K562 (cell line): Measurements from ENCODE around the gene AFAP1. TPM values are rescaled to one million over a fixed set of nuclear protein-coding genes. Genes with fewer than 3 reads are reported as not detected.

ENCODE experiments used
- ATAC-seq: fragments of 200-7000 bp; cut with Tn5 transposase; 3 replicates; pipeline ENCODE4 v1.9.1; 2020; ENCODE audit warnings: moderate library complexity
- BruUV-seq: library from RNA; stranded (reverse); fragments of 400-500 nt; replicated peaks from 2 replicates; lab custom pipeline; 2021; lab: Mats Ljungman, UMichigan
- CTCF ChIA-PET: fragments of 300-600 bp; formaldehyde crosslinking; extraction: SDS; loops from one replicate; lab custom pipeline; 2021; ENCODE audit warnings: low intra/inter-chr PET ratio; lab: Yijun Ruan, JAX
- POLR2A ChIA-PET: fragments of 300-600, 350-650 bp; sonication (Branson Sonifier 250); formaldehyde crosslinking; extraction: SDS; loops from one replicate; lab custom pipeline; 2021; ENCODE audit warnings: antibody characterized with exemption, inconsistent platforms; lab: Yijun Ruan, JAX
- DNase-seq, 4 experiments: peaks; one replicate each; pipeline versions ENCODE4 v3.0.0 to v3.0.0-alpha.2; 2011 to 2018; ENCODE audit warnings: low spot score in 3 of 4, mixed read lengths in 3 of 4; ENCODE audit errors: extremely low read depth in 1 of 4
- FAIRE-seq: peaks from 2 replicates; lab custom pipeline; 2011; peaks lifted over from hg19 to GRCh38; lab: Jason Lieb, UNC
- H2AFZ ChIP-seq: 2 replicates; pipeline ENCODE4 v1.6.0; 2011; ENCODE audit warnings: low read depth, low read length, control low read depth, inconsistent platforms
- H3K27ac ChIP-seq: fragments of 200-600 bp; 3 replicates; pipeline ENCODE4 v1.8.0; 2011; ENCODE audit warnings: low read depth, mild to moderate bottlenecking, control low read depth, inconsistent platforms, low read length, moderate library complexity, mixed read lengths; ENCODE audit errors: extremely low read depth
- H3K27me3 ChIP-seq, 2 experiments: fragments of 300-600 bp in 1 of 2; 2 replicates in 1 of 2; 3 replicates in 1 of 2; pipeline versions ENCODE4 v1.6.0 to v1.8.0; 2011; ENCODE audit warnings: inconsistent platforms in 2 of 2, low read length in 2 of 2, mild to moderate bottlenecking in 1 of 2, mixed read lengths in 1 of 2, moderate library complexity in 1 of 2; ENCODE audit not compliant: control insufficient read depth in 2 of 2, insufficient read depth in 2 of 2
- H3K36me3 ChIP-seq: fragments of 300-600 bp; 3 replicates; pipeline ENCODE4 v1.8.0; 2011; ENCODE audit warnings: mild to moderate bottlenecking, low read length, inconsistent platforms; ENCODE audit not compliant: control insufficient read depth, insufficient read depth
- H3K4me1 ChIP-seq, 2 experiments: fragments of 200-600 bp in 1 of 2; replicated peaks in 1 of 2; 2 replicates in 1 of 2; 3 replicates in 1 of 2; pipeline versions ENCODE4 v1.5.1 to v1.8.0; 2011; ENCODE audit warnings: inconsistent platforms in 2 of 2, low read length in 2 of 2, mild to moderate bottlenecking in 1 of 2, mixed read lengths in 1 of 2, moderate library complexity in 1 of 2; ENCODE audit not compliant: control insufficient read depth in 2 of 2, insufficient read depth in 2 of 2
- H3K4me2 ChIP-seq: 2 replicates; pipeline ENCODE4 v1.6.1; 2011; ENCODE audit warnings: low read length, control low read depth, inconsistent platforms, mixed read lengths; ENCODE audit not compliant: insufficient read depth
- H3K4me3 ChIP-seq: fragments of 200-600 bp; sonication (generic), shearing (Covaris generic); 2 replicates; pipeline ENCODE4 v1.5.1; 2016; ENCODE audit warnings: control low read depth, inconsistent platforms
- H3K79me2 ChIP-seq: fragments of 200-600 bp; 3 replicates; pipeline ENCODE4 v1.8.0; 2011; ENCODE audit warnings: low read length, inconsistent platforms; ENCODE audit not compliant: control insufficient read depth, insufficient read depth
- H3K9ac ChIP-seq, 2 experiments: 2 replicates each; pipeline versions ENCODE4 v1.6.0 to v1.6.1; 2011; ENCODE audit warnings: low read depth in 2 of 2, low read length in 2 of 2, control low read depth in 1 of 2, inconsistent platforms in 1 of 2, mild to moderate bottlenecking in 1 of 2, mixed read lengths in 1 of 2; ENCODE audit not compliant: insufficient read depth in 1 of 2
- H3K9me1 ChIP-seq: one replicate; pipeline ENCODE4 v1.6.0; 2011; ENCODE audit warnings: inconsistent platforms, mild to moderate bottlenecking, low read length, moderate library complexity; ENCODE audit not compliant: control insufficient read depth, insufficient read depth
- H3K9me3 ChIP-seq: replicated peaks from 2 replicates; pipeline ENCODE4 v1.5.1; 2011; ENCODE audit warnings: low read depth, low read length, inconsistent platforms; ENCODE audit not compliant: control insufficient read depth, insufficient read depth
- H4K20me1 ChIP-seq: replicated peaks from 2 replicates; pipeline ENCODE4 v1.6.1; 2011; ENCODE audit warnings: low read length, inconsistent platforms, mixed read lengths; ENCODE audit not compliant: control insufficient read depth, insufficient read depth
- BRD4 ChIP-seq: fragments of 200-600 bp; sonication (generic); IDR thresholded peaks from 2 replicates; pipeline ENCODE4 v1.6.1; 2017; ENCODE audit warnings: inconsistent platforms
- CBFA2T2 ChIP-seq: fragments of 450-650 bp; conservative IDR thresholded peaks from 2 replicates; pipeline ENCODE4 v1.6.1; 2017; ENCODE audit warnings: mild to moderate bottlenecking
- NR4A1 ChIP-seq, 2 experiments: fragments of 250-450 bp in 1 of 2; fragments of 450-650 bp in 1 of 2; sonication (Bioruptor Pico) in 1 of 2; IDR thresholded peaks; 2 replicates each; pipeline versions ENCODE4 v1.4.0 to v1.6.1; 2016 to 2020; ENCODE audit warnings: mild to moderate bottlenecking in 2 of 2, missing compliant biosample characterization in 1 of 2, missing genetic modification characterization in 1 of 2, moderate library complexity in 1 of 2
- NRF1 ChIP-seq, 2 experiments: fragments of 450-650 bp; IDR thresholded peaks in 1 of 2; conservative IDR thresholded peaks in 1 of 2; 2 replicates each; pipeline ENCODE4 v1.6.1; 2014; ENCODE audit warnings: mild to moderate bottlenecking in 2 of 2
- WGBS: fragments of 100-300 bp; shearing (Covaris generic); methylation state at CpG from one replicate; pipeline ENCODE4 v1.1.6; 2016; ENCODE audit warnings: low coverage, mixed read lengths; ENCODE audit not compliant: insufficient coverage; ENCODE audit errors: missing lambda C conversion rate; 5-methylcytosine and 5-hydroxymethylcytosine counted together
- in situ Hi-C: fragments of 300-500 bp; cut with MboI; formaldehyde crosslinking; loops from 4 replicates; pipeline ENCODE4 v1.15.0; 2018; ENCODE audit warnings: inconsistent platforms, mixed read lengths
- intact Hi-C: fragments of 100-400 bp; cut with micrococcal nuclease; formaldehyde crosslinking; loops from 2 replicates; pipeline ENCODE4 v1.14.2; 2022
- polyA plus RNA-seq, 8 experiments: library from polyadenylated mRNA; depleted of rRNA in 4 of 8; stranded (reverse) in 5 of 8; unstranded in 3 of 8; fragments of >200 nt; fragmentation: Nextera tagmentation in 2 of 8; fragmentation: Illumina TruSeq in 1 of 8; extraction: Ambion mirVana in 2 of 8; extraction: Trizol in 1 of 8; gene quantifications; 2 replicates each; pipeline versions ENCODE4 v1.2.1 to v1.2.3, GENCODE V29; 2011 to 2014; ENCODE audit warnings: inconsistent platforms in 1 of 8, missing spikeins in 1 of 8
- total RNA-seq, 7 experiments: library from RNA; depleted of rRNA in 6 of 7; stranded (reverse); fragments of >200 nt in 6 of 7; fragmentation: Illumina TruSeq in 2 of 7; extraction: Trizol in 2 of 7; gene quantifications; 2 replicates each; pipeline versions ENCODE4 v1.2.1 to v1.2.3, GENCODE V29; 2011 to 2021; ENCODE audit warnings: low replicate concordance in 1 of 7
- TF ChIP-seq, protein P1 (sequence below): sonication (generic); formaldehyde crosslinking; IDR thresholded peaks from 2 replicates; pipeline ENCODE4 v1.8.0; 2022; ENCODE audit warnings: missing genetic modification reagents, mild to moderate bottlenecking, borderline replicate concordance
- TF ChIP-seq, protein P2 (sequence below): fragments of 450-650 bp; IDR thresholded peaks from 2 replicates; pipeline ENCODE4 v1.7.1; 2018; ENCODE audit warnings: mild to moderate bottlenecking, low read depth; ENCODE audit not compliant: partially characterized antibody
- TF ChIP-seq, protein P3 (sequence below): sonication (generic); formaldehyde crosslinking; IDR thresholded peaks from 2 replicates; pipeline ENCODE4 v1.8.0; 2022; ENCODE audit warnings: mild to moderate bottlenecking, missing genetic modification reagents
- TF ChIP-seq, protein P4 (sequence below): fragments of 450-650 bp; IDR thresholded peaks from 2 replicates; pipeline ENCODE4 v1.6.1; 2016; ENCODE audit warnings: mild to moderate bottlenecking
- TF ChIP-seq, protein P5 (sequence below), 2 experiments: fragments of 250-450 bp in 1 of 2; fragments of 450-650 bp in 1 of 2; sonication (Bioruptor Pico) in 1 of 2; IDR thresholded peaks; 2 replicates each; pipeline versions ENCODE4 v1.6.1 to v1.8.0; 2016 to 2021; ENCODE audit warnings: mild to moderate bottlenecking in 2 of 2, moderate library complexity in 2 of 2, missing compliant biosample characterization in 1 of 2, missing genetic modification characterization in 1 of 2

AFAP1 gene
- total and polyA plus RNA-seq, 9 of the 15 experiments (the other 6 are each of a cell fraction or from before 2014, with no cell fraction given) = 0.07 to 0.42 (median 0.12) TPM; not detected in 1

DNA sequence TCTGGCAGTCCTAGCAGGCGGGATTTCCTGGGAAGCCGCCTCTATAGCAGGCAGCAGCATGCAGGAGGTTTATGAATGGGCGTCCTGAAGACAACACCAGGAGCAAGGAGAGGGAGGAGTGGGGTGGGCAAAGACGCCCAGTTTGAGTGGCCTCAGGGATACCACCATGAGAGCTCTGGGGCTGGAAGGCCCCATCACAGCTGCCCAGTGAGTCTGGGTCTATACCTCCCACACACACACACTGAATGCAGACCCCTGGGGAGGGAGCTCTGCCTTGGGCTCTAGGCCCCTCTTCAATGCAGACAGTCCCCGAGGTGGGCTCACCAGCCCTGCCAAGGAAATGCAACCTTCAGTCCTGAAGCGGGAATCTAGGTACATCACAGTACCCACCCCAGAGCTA lies 98.6 kb downstream of the AFAP1 start:
- TF ChIP-seq, protein P1, sequence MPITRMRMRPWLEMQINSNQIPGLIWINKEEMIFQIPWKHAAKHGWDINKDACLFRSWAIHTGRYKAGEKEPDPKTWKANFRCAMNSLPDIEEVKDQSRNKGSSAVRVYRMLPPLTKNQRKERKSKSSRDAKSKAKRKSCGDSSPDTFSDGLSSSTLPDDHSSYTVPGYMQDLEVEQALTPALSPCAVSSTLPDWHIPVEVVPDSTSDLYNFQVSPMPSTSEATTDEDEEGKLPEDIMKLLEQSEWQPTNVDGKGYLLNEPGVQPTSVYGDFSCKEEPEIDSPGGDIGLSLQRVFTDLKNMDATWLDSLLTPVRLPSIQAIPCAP (CRISPR knock-in tag) = no peak
- no peak for TF ChIP-seq BRD4
- TF ChIP-seq, protein P2, sequence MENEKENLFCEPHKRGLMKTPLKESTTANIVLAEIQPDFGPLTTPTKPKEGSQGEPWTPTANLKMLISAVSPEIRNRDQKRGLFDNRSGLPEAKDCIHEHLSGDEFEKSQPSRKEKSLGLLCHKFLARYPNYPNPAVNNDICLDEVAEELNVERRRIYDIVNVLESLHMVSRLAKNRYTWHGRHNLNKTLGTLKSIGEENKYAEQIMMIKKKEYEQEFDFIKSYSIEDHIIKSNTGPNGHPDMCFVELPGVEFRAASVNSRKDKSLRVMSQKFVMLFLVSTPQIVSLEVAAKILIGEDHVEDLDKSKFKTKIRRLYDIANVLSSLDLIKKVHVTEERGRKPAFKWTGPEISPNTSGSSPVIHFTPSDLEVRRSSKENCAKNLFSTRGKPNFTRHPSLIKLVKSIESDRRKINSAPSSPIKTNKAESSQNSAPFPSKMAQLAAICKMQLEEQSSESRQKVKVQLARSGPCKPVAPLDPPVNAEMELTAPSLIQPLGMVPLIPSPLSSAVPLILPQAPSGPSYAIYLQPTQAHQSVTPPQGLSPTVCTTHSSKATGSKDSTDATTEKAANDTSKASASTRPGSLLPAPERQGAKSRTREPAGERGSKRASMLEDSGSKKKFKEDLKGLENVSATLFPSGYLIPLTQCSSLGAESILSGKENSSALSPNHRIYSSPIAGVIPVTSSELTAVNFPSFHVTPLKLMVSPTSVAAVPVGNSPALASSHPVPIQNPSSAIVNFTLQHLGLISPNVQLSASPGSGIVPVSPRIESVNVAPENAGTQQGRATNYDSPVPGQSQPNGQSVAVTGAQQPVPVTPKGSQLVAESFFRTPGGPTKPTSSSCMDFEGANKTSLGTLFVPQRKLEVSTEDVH = no peak
- TF ChIP-seq, protein P3, sequence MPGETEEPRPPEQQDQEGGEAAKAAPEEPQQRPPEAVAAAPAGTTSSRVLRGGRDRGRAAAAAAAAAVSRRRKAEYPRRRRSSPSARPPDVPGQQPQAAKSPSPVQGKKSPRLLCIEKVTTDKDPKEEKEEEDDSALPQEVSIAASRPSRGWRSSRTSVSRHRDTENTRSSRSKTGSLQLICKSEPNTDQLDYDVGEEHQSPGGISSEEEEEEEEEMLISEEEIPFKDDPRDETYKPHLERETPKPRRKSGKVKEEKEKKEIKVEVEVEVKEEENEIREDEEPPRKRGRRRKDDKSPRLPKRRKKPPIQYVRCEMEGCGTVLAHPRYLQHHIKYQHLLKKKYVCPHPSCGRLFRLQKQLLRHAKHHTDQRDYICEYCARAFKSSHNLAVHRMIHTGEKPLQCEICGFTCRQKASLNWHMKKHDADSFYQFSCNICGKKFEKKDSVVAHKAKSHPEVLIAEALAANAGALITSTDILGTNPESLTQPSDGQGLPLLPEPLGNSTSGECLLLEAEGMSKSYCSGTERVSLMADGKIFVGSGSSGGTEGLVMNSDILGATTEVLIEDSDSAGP = no peak
- no peak for TF ChIP-seq NR4A1 (CRISPR knock-in tag; IDR thresholded peaks at IDR 0.05)
- TF ChIP-seq NR4A1 (tag; IDR thresholded peaks at IDR 0.05) = no peak
- no peak for TF ChIP-seq NRF1 (conservative IDR thresholded peaks at IDR 0.05 in 1 of 2, IDR thresholded peaks at IDR 0.05 in 1 of 2)
- TF ChIP-seq CBFA2T2 = no peak
- TF ChIP-seq, protein P4, sequence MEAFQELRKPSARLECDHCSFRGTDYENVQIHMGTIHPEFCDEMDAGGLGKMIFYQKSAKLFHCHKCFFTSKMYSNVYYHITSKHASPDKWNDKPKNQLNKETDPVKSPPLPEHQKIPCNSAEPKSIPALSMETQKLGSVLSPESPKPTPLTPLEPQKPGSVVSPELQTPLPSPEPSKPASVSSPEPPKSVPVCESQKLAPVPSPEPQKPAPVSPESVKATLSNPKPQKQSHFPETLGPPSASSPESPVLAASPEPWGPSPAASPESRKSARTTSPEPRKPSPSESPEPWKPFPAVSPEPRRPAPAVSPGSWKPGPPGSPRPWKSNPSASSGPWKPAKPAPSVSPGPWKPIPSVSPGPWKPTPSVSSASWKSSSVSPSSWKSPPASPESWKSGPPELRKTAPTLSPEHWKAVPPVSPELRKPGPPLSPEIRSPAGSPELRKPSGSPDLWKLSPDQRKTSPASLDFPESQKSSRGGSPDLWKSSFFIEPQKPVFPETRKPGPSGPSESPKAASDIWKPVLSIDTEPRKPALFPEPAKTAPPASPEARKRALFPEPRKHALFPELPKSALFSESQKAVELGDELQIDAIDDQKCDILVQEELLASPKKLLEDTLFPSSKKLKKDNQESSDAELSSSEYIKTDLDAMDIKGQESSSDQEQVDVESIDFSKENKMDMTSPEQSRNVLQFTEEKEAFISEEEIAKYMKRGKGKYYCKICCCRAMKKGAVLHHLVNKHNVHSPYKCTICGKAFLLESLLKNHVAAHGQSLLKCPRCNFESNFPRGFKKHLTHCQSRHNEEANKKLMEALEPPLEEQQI = no peak
- TF ChIP-seq, protein P5, sequence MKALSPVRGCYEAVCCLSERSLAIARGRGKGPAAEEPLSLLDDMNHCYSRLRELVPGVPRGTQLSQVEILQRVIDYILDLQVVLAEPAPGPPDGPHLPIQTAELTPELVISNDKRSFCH (CRISPR knock-in tag; IDR thresholded peaks at IDR 0.05) = no peak
- TF ChIP-seq, protein P5 (tag; IDR thresholded peaks at IDR 0.05) = no peak
- no peak overlapping the region for H2AFZ ChIP-seq
- no peaks in the 10 kb centered on the region for H3K36me3 ChIP-seq
- H3K4me2 ChIP-seq = no peak overlapping the region
- H3K9me3 ChIP-seq = no peaks in the 10 kb centered on the region
- ATAC-seq (no peak), FAIRE-seq (no peak), DNase-seq (no peak)
- H3K27me3 ChIP-seq = peaks cover 7 to 45% of the 10 kb centered on the region in 2 experiments
- whole genome bisulfite sequencing = 4% methylated on average over 5 of the region's 6 CpGs
- ChIA-PET CTCF (no interaction called here), POLR2A (interaction anchor here (0.8 to 1.5 kb wide), 3 partner anchors 10 to 39 kb away, joined by 3 to 4 read pairs (median 3); no protein-coding TSS in a partner anchor)
- no peak overlapping the region for H3K9ac ChIP-seq
- intact Hi-C loops (loop anchor here (5.0 kb wide), 1 partner anchor 39 kb away; no protein-coding TSS in a partner anchor), in situ Hi-C loops (no loop called here)
- peaks cover 3 to 7% of the 10 kb centered on the region in 2 experiments; a peak in 3 of 5 replicates for H3K4me1 ChIP-seq
- no peak overlapping the region for H3K4me3 ChIP-seq
- no peak overlapping the region for H3K27ac ChIP-seq
- no TSS peak for BruUV-seq
- no peaks in the 10 kb centered on the region for H3K79me2 ChIP-seq
- no peaks in the 10 kb centered on the region for H3K9me1 ChIP-seq
- H4K20me1 ChIP-seq = no peaks in the 10 kb centered on the region
